Fibroblast of upper back skin (primary cell): ENCODE data around the gene ZFR.
"Not testable (repeated sequence)": the region's sequence is repeated elsewhere in the genome, so short reads cannot be mapped to it uniquely, and the experiment has no call there.

Experiments used
- DNase-seq: peaks from one replicate; pipeline ENCODE4 v3.0.0-alpha.2; 2013

The ZFR gene

GRCh38 chr5:32319392-32319791 is 125.1 kb downstream of the ZFR start:
- DNase-seq = no peak

DNA sequence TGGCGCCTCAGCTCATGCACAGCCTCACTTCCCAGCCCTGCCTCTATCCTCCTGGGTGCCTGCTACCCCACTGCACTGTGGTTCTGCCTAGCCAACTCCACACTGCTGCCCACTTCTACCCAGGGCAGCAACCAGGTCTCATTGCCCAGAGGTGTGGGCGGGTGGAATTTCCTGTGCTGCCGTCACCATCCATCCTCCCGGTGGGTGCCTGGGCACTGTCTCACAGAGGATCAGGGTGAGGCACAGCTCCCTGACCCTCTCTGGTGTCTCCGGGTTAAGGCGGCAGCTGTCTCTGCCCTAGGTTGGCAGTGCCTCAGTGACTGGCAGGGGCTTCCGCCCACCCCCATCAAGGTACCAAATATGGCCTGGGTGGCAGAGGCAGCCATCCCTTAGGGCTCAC is 127.5 kb downstream of the ZFR start:
- DNase-seq = no peak

DNA sequence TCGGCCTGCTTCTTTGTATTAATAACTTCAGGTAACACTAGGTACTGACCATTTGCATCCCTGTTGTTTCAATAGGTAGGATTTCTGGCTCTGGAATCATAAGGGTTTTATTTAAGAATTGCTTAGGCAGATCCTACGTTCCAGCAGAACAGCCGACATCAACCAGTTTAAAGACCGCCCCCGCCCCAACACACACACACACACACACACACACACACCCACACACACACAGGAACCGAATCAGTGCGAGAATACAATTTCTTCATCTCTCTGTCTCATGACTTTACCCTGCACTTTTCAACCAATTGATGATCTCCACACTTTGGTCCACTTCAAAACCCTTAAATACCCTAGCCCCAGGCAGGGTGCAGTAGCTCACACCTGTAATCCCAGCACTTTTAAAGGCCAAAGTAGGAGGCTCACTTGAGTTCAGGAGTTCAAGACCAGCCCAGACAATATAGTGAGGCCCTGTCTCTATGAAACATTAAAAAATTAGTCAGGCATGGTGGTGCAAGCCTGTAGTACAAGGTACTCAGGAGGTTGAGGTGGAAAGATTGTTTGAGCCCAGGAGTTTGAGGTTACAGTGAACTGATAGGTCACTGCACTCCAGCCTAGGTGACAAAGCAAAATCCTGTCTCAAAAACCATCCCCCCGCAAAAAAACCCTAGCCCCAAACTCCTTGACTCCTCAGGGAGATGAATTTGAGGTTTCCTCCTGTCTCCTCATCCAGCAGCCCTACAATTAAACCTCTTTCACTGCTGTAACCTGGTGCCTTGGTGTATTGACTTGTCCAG is 129.1 kb downstream of the ZFR start:
- no peak for DNase-seq

- DNase-seq = no peak
Measured at GRCh38 chr5:32314658-32315057, 129.9 kb downstream of the ZFR start.

DNA sequence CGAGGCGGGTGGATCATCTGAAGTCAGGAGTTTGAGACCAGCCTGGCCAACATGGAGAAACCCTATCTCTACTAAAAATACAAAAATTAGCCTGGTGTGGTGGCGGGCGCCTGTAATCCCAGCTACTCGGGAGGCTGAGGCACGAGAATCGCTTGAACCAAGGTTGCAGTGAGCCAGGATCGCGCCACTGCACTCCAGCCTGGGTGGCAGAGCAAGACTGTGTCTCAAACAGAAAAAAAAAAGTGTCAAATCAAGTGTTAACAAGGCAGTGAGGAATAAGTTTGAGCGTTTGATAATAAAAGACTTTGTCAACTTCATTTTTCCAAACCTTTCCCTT is 130.4 kb downstream of the ZFR start:
- not testable (repeated sequence) for DNase-seq

DNA sequence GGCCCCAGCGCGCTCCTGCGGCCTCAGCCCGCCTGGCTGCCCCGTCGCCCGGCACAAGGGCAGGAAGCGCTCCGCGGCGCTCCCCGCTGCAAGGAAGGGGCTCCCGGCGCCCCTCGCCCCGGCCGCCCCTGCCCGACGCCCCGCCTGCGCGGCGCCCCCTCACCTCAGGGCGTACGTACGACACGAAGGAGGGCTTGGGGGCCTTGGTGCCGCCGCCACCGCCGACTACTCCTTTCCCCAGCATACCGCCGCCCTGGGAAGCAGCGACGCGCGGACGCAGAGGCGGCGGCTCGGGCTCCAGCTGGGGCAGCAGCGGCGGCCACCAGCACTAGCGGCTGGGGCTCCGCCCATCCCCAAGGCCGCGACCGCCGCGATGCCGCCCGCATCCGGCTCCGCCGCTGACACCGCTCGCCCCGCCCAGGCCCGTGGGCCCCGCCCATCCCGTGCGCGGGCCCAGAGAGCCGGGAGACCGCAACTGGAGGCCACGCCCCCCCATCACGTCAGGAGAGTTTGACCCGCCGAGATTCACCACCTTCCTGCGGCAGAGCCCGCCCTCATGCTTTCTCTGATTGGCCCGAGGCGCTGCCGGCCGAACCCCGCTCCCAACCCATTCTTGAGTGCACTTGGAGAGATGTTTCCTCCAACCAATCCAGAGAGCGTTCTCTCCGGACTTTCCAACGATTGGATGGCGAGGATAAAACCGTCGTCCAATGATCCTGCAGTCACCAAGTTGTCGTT is 131.8 kb downstream of the ZFR start, which contains the start of gene MTMR12:
Gene MTMR12 (minus strand): TSS at position 345 of the 738 bp plus-strand sequence. CDS start 101 bp downstream, at position 244.
- peak; percentile 99 for DNase-seq

GRCh38 chr5:32312197-32312594 is 132.3 kb downstream of the ZFR start:
- peak; percentile 51 for DNase-seq

DNA sequence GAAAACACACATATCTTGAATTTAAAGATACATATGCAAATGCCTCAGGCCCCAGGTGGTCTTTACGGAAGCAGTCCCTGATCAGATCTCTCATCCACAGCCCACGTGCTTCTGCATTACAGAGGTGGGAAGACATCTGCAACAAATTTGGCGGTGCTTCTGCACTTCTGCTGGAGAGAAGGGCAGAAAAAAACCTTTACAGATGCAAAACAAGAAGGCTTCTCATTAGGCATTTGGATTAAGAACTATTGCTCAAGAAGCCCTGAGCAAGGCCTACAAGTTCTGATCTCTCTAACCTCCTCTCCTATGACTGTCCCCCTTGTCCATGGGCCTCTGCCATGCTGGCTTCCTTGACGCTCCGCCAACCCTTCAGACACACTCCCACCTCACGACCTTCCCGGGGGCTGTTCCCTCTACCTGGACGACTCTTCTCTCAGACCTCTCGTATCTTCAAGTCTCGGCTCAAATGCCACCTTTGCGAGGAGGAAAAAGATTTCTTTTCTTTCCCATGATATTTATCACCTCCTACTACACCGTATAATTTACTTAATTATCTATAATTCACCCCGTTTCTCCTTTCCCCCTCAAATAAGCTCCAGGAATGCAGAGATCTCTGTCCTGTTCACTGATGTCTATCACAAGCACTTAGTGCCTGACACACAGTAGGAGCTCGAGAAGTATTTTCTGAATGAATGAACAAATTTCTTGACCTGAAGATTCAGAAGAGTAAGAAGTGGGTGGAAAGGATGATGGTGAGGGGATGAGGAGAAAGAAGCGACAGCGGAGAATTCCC is 132.9 kb downstream of the ZFR start:
- no peak for DNase-seq

DNA sequence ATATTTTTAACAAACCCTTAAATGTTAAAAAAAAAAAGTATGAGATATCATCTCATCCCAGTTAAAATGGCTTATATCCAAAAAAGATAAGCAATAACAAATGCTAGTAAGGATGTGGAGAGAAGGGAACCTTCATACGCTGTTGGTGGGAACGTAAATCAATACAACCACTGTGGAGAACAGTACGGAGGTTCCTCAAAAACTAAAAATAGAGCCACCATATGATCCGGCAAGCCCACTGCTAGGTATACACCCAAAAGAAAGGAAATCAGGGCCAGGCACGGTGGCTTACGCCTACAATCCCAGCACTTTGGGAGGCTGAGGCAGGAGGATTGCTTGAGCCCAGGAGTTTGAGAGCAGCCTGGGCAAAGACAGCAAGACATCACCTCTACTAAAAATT is 134.8 kb downstream of the ZFR start:
- no peak for DNase-seq

GRCh38 chr5:32308946-32309345 is 135.6 kb downstream of the ZFR start:
- no peak for DNase-seq

DNA sequence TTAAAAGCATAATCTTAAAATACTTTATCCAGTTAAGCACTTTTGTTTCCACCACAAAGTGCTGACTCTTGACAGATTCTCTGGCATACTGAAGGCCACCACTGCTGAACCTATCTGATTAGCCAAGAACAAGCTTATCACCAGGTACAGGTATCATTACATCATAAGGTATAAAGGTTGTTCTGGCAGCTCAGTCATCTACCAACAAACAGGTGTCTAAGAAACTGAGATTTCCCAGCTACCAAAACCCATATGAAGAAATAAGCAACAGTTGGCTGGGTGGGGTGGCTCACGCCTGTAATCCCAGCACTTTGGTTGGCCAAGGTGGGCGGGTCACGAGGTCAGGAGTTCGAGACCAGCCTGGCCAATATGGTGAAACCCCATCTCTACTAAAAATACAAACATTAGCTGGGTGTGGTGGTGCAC is 136.8 kb downstream of the ZFR start:
- DNase-seq = no peak

DNA sequence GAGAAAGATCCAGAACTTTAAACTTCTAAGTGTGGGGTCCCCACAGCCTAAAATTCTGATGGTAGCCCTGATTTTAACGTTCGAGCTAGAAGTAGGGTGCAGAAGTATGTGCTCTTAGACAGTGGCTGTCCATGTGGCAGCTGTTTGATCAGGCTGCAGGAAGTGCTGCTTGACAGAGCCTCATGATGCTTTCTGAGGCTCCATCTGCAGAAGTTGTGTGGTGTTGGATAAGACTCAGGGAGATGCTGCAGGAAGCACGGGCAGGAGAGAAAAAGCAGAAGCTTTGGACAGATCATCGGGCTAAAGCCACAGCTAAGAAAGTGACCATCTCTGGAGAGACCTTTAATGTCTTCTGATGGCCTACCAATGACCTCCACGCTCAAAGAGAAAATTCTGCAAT is 139.9 kb downstream of the ZFR start:
- no peak for DNase-seq
